IMR-90 (cell line): Measurements from ENCODE around the gene SIM2. TPM values are rescaled to one million over a fixed set of nuclear protein-coding genes. Genes with fewer than 3 reads are reported as not detected.

Experiments
- ATAC-seq: fragments of 200-7000 bp; cut with Tn5 transposase; 2 replicates; pipeline ENCODE4 v1.9.1; 2020; ENCODE audit warnings: low read depth, mild to moderate bottlenecking, moderate library complexity
- BruUV-seq: library from RNA; stranded (reverse); fragments of 400-500 nt; replicated peaks from 2 replicates; lab custom pipeline; 2021; lab: Mats Ljungman, UMichigan
- CTCF ChIA-PET: fragments of 300-600 bp; formaldehyde crosslinking; extraction: SDS; loops from one replicate; lab custom pipeline; 2021; ENCODE audit warnings: antibody characterized with exemption; lab: Yijun Ruan, JAX
- POLR2A ChIA-PET: fragments of 300-600 bp; sonication (Branson Sonifier 250); formaldehyde crosslinking; loops from one replicate; lab custom pipeline; 2022; ENCODE audit warnings: antibody characterized with exemption; ENCODE audit not compliant: unreplicated experiment; lab: Charles Lee
- DNase-seq: peaks from one replicate; pipeline ENCODE4 v3.0.0; 2013
- H2AFZ ChIP-seq: replicated peaks from 2 replicates; pipeline ENCODE3; 2013; ENCODE audit warnings: low read length, mild to moderate bottlenecking; ENCODE audit not compliant: poor library complexity
- H2AK5ac ChIP-seq: 2 replicates; pipeline ENCODE4 v1.6.1; 2013; ENCODE audit warnings: low read depth, low read length, inconsistent platforms
- H2AK9ac ChIP-seq: replicated peaks from 2 replicates; pipeline ENCODE3; 2013; ENCODE audit warnings: mild to moderate bottlenecking, low read depth, low read length, moderate library complexity; ENCODE audit not compliant: poor library complexity
- H2BK120ac ChIP-seq: 2 replicates; pipeline ENCODE4 v1.6.1; 2013; ENCODE audit warnings: low read depth, low read length, inconsistent platforms
- H2BK15ac ChIP-seq: 3 replicates; pipeline ENCODE4 v1.6.1; 2013; ENCODE audit warnings: low read depth, low read length, inconsistent platforms
- H2BK20ac ChIP-seq: 2 replicates; pipeline ENCODE4 v1.6.1; 2013; ENCODE audit warnings: low read depth, mild to moderate bottlenecking, inconsistent platforms, low read length, moderate library complexity
- H2BK5ac ChIP-seq: 2 replicates; pipeline ENCODE4 v1.6.1; 2013; ENCODE audit warnings: mild to moderate bottlenecking, low read depth, low read length, inconsistent platforms; ENCODE audit not compliant: poor library complexity, severe bottlenecking
- H3K14ac ChIP-seq: replicated peaks from 2 replicates; pipeline ENCODE4 v1.6.1; 2013; ENCODE audit warnings: low read depth, low read length, inconsistent platforms
- H3K18ac ChIP-seq: 2 replicates; pipeline ENCODE4 v1.6.1; 2013; ENCODE audit warnings: low read depth, low read length, control low read depth
- H3K23ac ChIP-seq: 2 replicates; pipeline ENCODE4 v1.6.1; 2013; ENCODE audit warnings: low read depth, low read length, inconsistent platforms
- H3K27ac ChIP-seq: 2 replicates; pipeline ENCODE4 v1.5.1; 2013; ENCODE audit warnings: mild to moderate bottlenecking, control low read depth, low read length; ENCODE audit not compliant: insufficient read depth
- H3K27me3 ChIP-seq: 2 replicates; pipeline ENCODE4 v1.6.1; 2013; ENCODE audit warnings: low read length; ENCODE audit not compliant: control insufficient read depth, insufficient read depth
- H3K36me3 ChIP-seq: 2 replicates; pipeline ENCODE4 v1.6.1; 2013; ENCODE audit warnings: low read length, mixed read lengths; ENCODE audit not compliant: control insufficient read depth, insufficient read depth
- H3K4ac ChIP-seq: 2 replicates; pipeline ENCODE4 v1.6.1; 2013; ENCODE audit warnings: low read depth, low read length, inconsistent platforms
- H3K4me1 ChIP-seq: 2 replicates; pipeline ENCODE4 v1.6.1; 2013; ENCODE audit warnings: low read length, mixed read lengths; ENCODE audit not compliant: control insufficient read depth, insufficient read depth
- H3K4me2 ChIP-seq: 2 replicates; pipeline ENCODE4 v1.6.1; 2013; ENCODE audit warnings: low read depth, mild to moderate bottlenecking, control low read depth, low read length, moderate library complexity
- H3K4me3 ChIP-seq: 2 replicates; pipeline ENCODE4 v1.5.1; 2013; ENCODE audit warnings: low read depth, mild to moderate bottlenecking, control low read depth, low read length, moderate library complexity; ENCODE audit not compliant: insufficient read depth
- H3K56ac ChIP-seq: 2 replicates; pipeline ENCODE4 v1.6.1; 2013; ENCODE audit warnings: low read length, inconsistent platforms; ENCODE audit not compliant: insufficient read depth; ENCODE audit errors: extremely low read depth
- H3K79me1 ChIP-seq, 2 experiments: 2 replicates each; pipeline ENCODE4 v1.6.1; 2013; ENCODE audit warnings: low read length in 2 of 2, inconsistent platforms in 1 of 2, low read depth in 1 of 2
- H3K9ac ChIP-seq: 2 replicates; pipeline ENCODE4 v1.6.1; 2013; ENCODE audit warnings: low read depth, low read length, control low read depth
- H3K9me1 ChIP-seq: 2 replicates; pipeline ENCODE4 v1.6.1; 2013; ENCODE audit warnings: low read length, inconsistent platforms; ENCODE audit not compliant: insufficient read depth
- H3K9me3 ChIP-seq: 2 replicates; pipeline ENCODE4 v1.6.1; 2013; ENCODE audit warnings: low read length; ENCODE audit not compliant: control insufficient read depth, insufficient read depth
- H4K20me1 ChIP-seq: 2 replicates; pipeline ENCODE4 v1.6.1; 2013; ENCODE audit warnings: low read length, inconsistent platforms; ENCODE audit not compliant: insufficient read depth
- H4K5ac ChIP-seq: 2 replicates; pipeline ENCODE4 v1.6.1; 2013; ENCODE audit warnings: mild to moderate bottlenecking, low read depth, low read length, control low read depth
- H4K8ac ChIP-seq, 2 experiments: 2 replicates each; pipeline ENCODE4 v1.6.1; 2013; ENCODE audit warnings: low read depth in 2 of 2, low read length in 2 of 2, control low read depth in 1 of 2, inconsistent platforms in 1 of 2
- H4K91ac ChIP-seq: 2 replicates; pipeline ENCODE4 v1.6.1; 2013; ENCODE audit warnings: low read depth, low read length, inconsistent platforms; ENCODE audit not compliant: insufficient read depth
- BHLHE40 ChIP-seq: fragments of 150-350 bp; IDR thresholded peaks from 2 replicates; pipeline ENCODE4 v1.6.1; 2016; ENCODE audit warnings: mild to moderate bottlenecking, low read depth, low read length
- CEBPB ChIP-seq: IDR thresholded peaks from 2 replicates; pipeline ENCODE4 v1.6.1; 2012; ENCODE audit warnings: low read depth, low read length, improper control_type of control experiment
- FOS ChIP-seq: fragments of 150-350 bp; IDR thresholded peaks from 2 replicates; pipeline ENCODE4 v1.6.1; 2016; ENCODE audit warnings: low read depth, low read length
- MAFK ChIP-seq: IDR thresholded peaks from 2 replicates; pipeline ENCODE4 v1.6.1; 2012; ENCODE audit warnings: low read depth, low read length, improper control_type of control experiment
- MAZ ChIP-seq: IDR thresholded peaks from 2 replicates; pipeline ENCODE4 v1.6.1; 2012; ENCODE audit warnings: low read depth, mild to moderate bottlenecking, low read length, improper control_type of control experiment, moderate library complexity, borderline replicate concordance
- MXI1 ChIP-seq: IDR thresholded peaks from 2 replicates; pipeline ENCODE4 v1.6.1; 2012; ENCODE audit warnings: low read depth, mild to moderate bottlenecking, low read length, moderate library complexity, borderline replicate concordance
- RAD21 ChIP-seq: IDR thresholded peaks from 2 replicates; pipeline ENCODE4 v1.6.1; 2012; ENCODE audit warnings: low read length, improper control_type of control experiment
- RCOR1 ChIP-seq: IDR thresholded peaks from 2 replicates; pipeline ENCODE4 v1.6.1; 2012; ENCODE audit warnings: mild to moderate bottlenecking, low read length, improper control_type of control experiment; ENCODE audit not compliant: insufficient replicate concordance
- SMC3 ChIP-seq: fragments of 150-350 bp; IDR thresholded peaks from 2 replicates; pipeline ENCODE4 v1.6.1; 2016; ENCODE audit warnings: low read depth, mild to moderate bottlenecking, antibody characterized with exemption, low read length, moderate library complexity
- WGBS, 2 experiments: methylation state at CpG; one replicate each; pipeline versions ENCODE4 v1.1.5 to v1.1.7; 2013; ENCODE audit warnings: missing lambda C conversion rate in 2 of 2; ENCODE audit not compliant: insufficient read length in 1 of 2; ENCODE audit errors: extremely low coverage in 2 of 2; 5-methylcytosine and 5-hydroxymethylcytosine counted together
- dilution Hi-C: fragments of 300-500 bp; cut with HindIII; formaldehyde crosslinking; loops from one replicate; pipeline ENCODE4 v1.14.3; 2018; ENCODE audit warnings: low sequenced_read_pairs; ENCODE audit not compliant: unreplicated experiment
- in situ Hi-C: fragments of 300-500 bp; cut with MboI; formaldehyde crosslinking; loops from 3 replicates; pipeline ENCODE4 v1.14.3; 2019; ENCODE audit warnings: low sequenced_read_pairs, inconsistent platforms, mixed read lengths
- intact Hi-C: fragments of 100-400 bp; cut with micrococcal nuclease; formaldehyde crosslinking; loops from 2 replicates; pipeline ENCODE4 v1.10.0; 2022
- polyA plus RNA-seq, 3 experiments: library from polyadenylated mRNA; depleted of rRNA; stranded (reverse); fragments of >200 nt; gene quantifications; 2 replicates each; pipeline ENCODE4 v1.2.3, GENCODE V29; 2012; ENCODE audit warnings: low replicate concordance in 1 of 3
- total RNA-seq: library from RNA; depleted of rRNA; stranded (reverse); fragments of >200 nt; gene quantifications from 2 replicates; pipeline ENCODE4 v1.2.3, GENCODE V29; 2012
- TF ChIP-seq, protein P1 (sequence below): fragments of 150-350 bp; IDR thresholded peaks from 2 replicates; pipeline ENCODE4 v1.6.1; 2016; ENCODE audit warnings: low read depth, mild to moderate bottlenecking, low read length, moderate library complexity, borderline replicate concordance

The SIM2 gene
- total and polyA plus RNA-seq, 2 of the 4 experiments (the other 2 are of a cell fraction), result 2.2 to 7.5 TPM

DNA sequence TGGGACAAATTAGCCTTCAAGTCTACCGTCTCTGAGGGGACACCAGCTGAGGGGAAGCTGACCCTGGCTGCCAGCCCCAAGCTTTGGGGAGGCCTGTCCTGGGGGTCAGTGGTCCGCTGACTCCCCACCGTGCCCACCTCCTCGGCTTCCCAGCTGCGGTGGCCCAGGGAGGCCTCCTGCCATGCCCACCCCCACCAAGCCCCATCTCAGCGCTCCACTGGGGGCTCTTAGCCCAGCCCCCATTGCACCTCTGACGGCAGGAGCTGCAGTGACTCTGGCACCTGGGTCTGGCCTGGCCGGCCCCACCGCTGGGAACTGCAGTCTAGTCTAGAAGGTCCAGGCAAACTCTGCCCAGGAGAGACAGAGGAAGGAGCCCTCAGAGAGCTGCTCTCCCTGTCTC is 30.2 kb upstream of the SIM2 start:
- Histone ChIP-seq H2AK9ac (no peak overlapping the region), H3K56ac (no peak overlapping the region), H2BK20ac (no peak overlapping the region), H3K9me3 (no peaks in the 10 kb centered on the region), H3K4me3 (no peak overlapping the region), H4K5ac (no peak overlapping the region), H4K91ac (no peak overlapping the region), H3K36me3 (no peaks in the 10 kb centered on the region), H2BK15ac (no peak overlapping the region), H3K18ac (no peak overlapping the region), H2BK5ac (no peak overlapping the region), H3K4ac (no peak overlapping the region), H3K4me1 (no peaks in the 10 kb centered on the region), H4K8ac (no peak overlapping the region), H3K79me1 (no peaks in the 10 kb centered on the region), H2BK120ac (no peak overlapping the region), H3K23ac (no peak overlapping the region), H4K20me1 (no peaks in the 10 kb centered on the region), H2AK5ac (no peak overlapping the region), H3K27ac (no peak overlapping the region), H3K4me2 (no peak overlapping the region), H2AFZ (no peak overlapping the region), H3K27me3 (peaks cover 60% of the 10 kb centered on the region), H3K9ac (no peak overlapping the region), H3K9me1 (no peaks in the 10 kb centered on the region; the same call in 1 of the 2 replicates), H3K14ac (no peak overlapping the region)
- intact Hi-C loops (no loop called here), in situ Hi-C loops (no loop called here), dilution Hi-C loops (no loop called here)
- no TSS peak for BruUV-seq
- TF ChIP-seq RAD21 (no peak), RCOR1 (no peak), BHLHE40 (no peak), FOS (no peak), MAZ (no peak), MXI1 (no peak), SMC3 (no peak), CEBPB (no peak), MAFK (no peak)
- TF ChIP-seq, protein P1, sequence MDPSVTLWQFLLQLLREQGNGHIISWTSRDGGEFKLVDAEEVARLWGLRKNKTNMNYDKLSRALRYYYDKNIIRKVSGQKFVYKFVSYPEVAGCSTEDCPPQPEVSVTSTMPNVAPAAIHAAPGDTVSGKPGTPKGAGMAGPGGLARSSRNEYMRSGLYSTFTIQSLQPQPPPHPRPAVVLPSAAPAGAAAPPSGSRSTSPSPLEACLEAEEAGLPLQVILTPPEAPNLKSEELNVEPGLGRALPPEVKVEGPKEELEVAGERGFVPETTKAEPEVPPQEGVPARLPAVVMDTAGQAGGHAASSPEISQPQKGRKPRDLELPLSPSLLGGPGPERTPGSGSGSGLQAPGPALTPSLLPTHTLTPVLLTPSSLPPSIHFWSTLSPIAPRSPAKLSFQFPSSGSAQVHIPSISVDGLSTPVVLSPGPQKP, result no peak
- ChIA-PET POLR2A (no interaction called here), CTCF (no interaction called here)
- DNase-seq (no peak), ATAC-seq (no peak)
- no CpG with 5 or more reads among the region's 9 CpGs for WGBS, 2 experiments
